HG03045 (cell line): ENCODE results near the gene SLC39A8.
"Not testable (repeated sequence)": the region's sequence is repeated elsewhere in the genome, so short reads cannot be mapped to it uniquely, and the experiment has no call there.

ENCODE experiments used
- ATAC-seq: cut with Tn5 transposase; IDR thresholded peaks from one replicate; pipeline ENCODE4 v1.9.1; 2021; ENCODE audit warnings: mild to moderate bottlenecking, moderate library complexity; ENCODE audit not compliant: unreplicated experiment

The SLC39A8 gene

DNA sequence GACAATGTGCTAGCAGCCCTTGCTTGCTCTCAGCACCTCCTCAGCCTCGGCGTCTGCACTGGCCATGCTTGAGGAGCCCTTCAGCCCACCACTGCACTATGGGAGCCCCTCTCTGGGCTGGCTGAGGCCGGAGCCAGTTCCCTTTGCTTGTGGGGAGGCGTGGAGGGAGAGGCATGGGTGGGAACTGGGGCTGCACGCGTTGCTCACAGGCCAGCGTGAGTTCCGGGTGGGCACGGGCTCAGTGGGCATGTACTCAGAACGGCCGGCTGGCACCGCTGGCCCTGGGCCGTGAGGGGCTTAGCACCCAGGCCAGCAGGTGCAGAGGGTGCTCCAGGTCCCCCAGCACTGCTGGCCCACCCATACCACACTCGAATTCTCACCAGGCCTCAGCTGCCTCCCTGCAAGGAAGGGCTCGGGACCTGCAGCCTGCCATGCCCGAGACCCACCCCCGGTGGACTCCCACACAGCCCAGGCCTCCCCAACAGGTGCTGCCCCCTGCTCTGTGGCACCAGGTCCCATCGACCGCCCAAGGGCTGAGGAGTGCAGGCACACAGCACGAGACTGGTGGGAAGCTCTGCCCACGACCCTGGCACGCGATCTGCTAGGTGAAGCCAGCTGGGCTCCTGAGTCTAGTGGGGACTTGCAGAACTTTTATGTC is 100.3 kb downstream of the SLC39A8 start:
- no peak for ATAC-seq

DNA sequence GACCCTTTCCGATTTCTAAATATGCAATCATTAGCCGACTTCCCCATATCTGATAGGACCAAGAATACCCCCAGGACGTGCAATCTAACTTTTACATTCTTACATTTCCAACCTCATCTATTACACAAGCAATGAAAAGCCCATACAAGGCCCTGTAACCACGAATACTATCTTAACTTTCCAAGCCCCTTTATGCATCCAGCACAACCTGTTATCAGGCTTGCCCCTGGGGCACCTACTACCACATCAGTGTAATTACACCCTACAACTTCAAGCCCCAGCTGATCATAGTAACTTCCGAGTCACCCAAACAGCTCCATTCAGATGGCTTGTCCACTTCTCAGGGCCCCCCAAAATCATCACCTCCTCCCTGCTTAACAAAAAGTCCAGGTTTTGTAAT is 102.0 kb downstream of the SLC39A8 start:
- ATAC-seq: not testable (repeated sequence)

- ATAC-seq: no peak
Measured at GRCh38 chr4:102234243-102234838, 110.9 kb downstream of the SLC39A8 start.

- ATAC-seq: no peak
Measured at GRCh38 chr4:102230194-102230593, 115.1 kb downstream of the SLC39A8 start.

DNA sequence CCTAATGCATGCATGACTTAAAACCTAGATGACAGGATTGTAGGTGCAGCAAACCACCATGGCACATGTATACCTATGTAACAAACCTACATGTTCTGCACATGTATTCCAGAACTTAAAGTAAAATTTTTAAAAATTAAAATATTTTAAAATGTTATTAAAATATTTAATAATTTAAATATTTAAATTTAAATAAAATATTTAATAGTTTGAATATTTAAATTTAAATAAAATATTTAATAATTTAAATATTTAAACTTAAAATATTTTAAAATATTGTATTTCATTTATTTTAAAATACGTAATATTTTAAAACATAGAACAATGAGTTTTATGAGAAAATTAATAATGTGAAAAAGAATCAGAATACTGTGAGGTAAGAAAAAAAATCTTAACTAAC is 117.9 kb downstream of the SLC39A8 start:
- ATAC-seq: no peak

GRCh38 chr4:102223461-102223860 is 121.8 kb downstream of the SLC39A8 start:
- ATAC-seq: no peak

GRCh38 chr4:102222838-102223409 is 122.4 kb downstream of the SLC39A8 start:
- no peak for ATAC-seq

DNA sequence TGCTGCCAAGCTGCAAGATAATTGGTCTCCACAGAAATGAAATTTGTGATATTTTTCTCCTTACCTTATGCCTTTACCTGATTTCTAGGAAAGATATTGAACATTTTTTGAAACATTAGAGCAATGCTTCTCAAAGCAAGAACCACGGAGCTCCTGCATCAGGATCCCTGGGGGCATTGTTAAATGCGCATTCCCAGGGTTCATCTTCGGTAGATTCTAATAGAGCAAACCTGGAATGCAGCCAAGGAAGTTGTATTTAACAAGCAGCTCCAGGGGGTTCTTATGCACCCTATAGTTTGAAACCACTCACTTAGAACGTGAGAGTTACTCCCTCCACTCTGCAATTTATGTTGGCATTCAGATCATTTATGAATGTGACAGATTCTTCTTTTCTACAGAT is 126.2 kb downstream of the SLC39A8 start:
- ATAC-seq: no peak

DNA sequence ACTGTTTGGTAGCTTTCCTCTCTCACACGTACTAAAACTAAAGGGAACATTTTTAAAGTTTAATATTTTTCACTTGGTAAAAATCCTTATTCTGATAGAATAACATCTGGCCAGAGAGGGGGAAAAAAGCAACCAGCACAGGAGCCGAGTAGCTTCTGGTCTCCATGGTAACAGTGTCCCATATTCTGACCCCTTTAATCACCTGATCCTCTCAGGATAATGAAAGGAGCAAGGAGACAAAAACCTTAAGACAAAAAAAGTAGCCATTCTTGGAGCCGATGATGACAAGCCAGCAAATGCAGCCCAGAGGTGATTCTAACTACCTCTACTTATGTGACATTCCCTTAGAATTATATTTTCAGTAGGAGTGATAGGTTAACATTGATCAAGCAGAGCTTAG is 126.6 kb downstream of the SLC39A8 start:
- ATAC-seq: no peak

- no peak for ATAC-seq
Measured at GRCh38 chr4:102217775-102218355, 127.4 kb downstream of the SLC39A8 start.

DNA sequence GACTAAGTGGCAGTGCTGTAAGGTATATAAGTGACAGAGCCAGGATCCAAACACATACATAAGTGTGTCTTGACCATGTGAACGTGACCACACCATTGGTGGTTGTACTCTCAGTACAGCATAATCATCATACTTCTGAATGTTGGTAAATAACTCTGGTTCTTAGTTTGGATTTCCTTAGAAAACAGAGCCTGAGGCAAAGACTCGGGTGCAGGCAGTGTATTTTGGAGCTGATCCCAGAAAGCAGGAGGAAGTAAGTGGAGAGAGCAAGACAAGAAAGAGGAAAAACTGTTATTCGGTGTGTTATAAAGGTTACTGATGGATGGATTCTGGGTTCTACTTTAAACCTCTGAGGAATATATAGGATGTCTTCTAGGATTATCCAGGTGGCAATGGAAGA is 127.9 kb downstream of the SLC39A8 start:
- ATAC-seq: no peak

DNA sequence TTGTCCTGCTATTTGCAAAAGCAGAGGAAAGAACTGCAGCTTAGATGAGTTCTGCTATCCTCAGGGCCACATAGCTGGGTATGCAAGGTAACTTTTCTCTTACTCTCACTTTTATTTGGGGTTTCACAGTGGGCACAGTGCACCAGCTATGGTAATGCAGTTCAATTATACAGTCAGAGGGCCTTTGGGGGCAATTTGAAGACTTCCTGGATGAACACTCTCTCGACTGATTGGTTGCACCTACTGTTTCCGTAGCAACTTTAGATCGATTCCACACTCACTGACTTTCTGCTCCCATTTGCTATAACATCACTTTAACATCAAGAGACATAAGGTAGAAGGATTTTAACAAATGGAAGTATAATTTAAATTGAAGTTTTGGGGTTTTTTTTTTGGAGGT is 128.6 kb downstream of the SLC39A8 start:
- no peak for ATAC-seq

DNA sequence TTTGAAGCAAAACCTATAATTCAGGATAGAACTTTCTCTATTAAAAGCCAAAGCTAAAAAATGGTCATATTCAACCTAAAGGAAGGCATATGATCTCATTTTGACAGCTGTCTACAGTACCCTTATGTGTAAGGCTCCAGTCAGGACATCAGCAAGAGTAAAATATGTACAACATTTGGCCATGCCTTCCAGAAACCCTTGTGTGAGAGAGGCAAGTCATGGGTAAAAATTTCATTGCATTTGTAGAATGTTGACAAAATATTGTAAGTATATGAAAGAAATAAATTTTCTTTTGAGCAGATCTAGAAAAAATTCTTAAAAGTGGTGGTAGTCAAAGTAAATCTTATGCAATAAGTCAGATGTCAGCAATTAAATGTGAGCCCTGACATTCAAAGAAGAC is 132.3 kb downstream of the SLC39A8 start:
- no peak for ATAC-seq
